Measurements from ENCODE around the gene SDHAF3. TPM values are rescaled to one million over a fixed set of nuclear protein-coding genes. Genes with fewer than 3 reads are reported as not detected.

The SDHAF3 gene
- total and polyA plus RNA-seq, 2 of the 8 experiments (the other 6 are each of a cell fraction or from before 2014, with no cell fraction given), result 12.0 to 31.3 TPM

DNA sequence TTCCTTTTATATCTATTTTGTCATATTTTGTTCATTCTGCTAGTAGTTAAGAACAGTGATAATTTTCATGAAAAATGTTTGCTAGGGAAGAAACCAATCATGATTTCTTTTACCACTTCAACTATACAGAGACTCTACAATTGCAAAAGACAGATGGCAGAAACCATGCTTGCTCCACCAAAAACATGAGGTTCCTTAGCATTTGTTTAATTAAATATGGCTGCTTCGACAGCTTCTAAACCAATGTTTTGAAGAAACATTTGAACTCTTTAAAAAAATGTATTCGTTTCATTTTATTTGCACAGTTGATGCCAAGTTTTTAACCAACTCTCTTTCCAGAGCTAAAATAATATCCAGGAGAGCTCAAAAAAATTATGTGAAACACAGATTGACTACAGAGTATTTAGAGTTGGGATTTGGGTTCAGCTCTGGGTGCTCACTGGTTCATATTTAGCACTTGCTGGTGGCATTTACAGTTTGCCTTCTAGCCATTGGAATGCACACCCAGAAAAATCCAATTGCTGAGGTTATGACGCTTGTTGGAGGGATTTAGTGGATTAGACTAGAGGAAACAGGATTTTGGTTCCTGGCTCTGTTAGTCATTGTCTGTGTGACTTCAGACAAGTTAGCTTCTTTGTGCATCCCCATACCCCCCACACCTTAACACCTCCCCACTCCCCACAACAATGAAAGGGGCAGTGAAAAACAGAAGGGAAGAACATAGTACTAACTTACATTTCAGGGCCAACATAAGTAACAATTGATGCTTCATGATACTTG lies 35.8 kb upstream of the SDHAF3 start:
- H2BK12ac ChIP-seq (ENCODE audit: low read depth, low read length), result no peak overlapping the region
- no peak overlapping the region for H2BK120ac ChIP-seq (replicated peaks; ENCODE audit: low read depth, low read length)
- no peak overlapping the region for H3K27ac ChIP-seq (ENCODE audit: low read depth, low read length)
- no peaks in the 10 kb centered on the region for H3K27me3 ChIP-seq (replicated peaks in 1 of 4; ENCODE audit: control insufficient read depth in 3 of 4, extremely low read depth in 1 of 4, insufficient read depth in 3 of 4, low read length in 3 of 4)
- no peak overlapping the region for H3K4me2 ChIP-seq (ENCODE audit: insufficient read depth in 1 of 2, low read depth in 2 of 2, low read length in 2 of 2)
- H3K23ac ChIP-seq (ENCODE audit: insufficient read length), result no peak overlapping the region
- H4K91ac ChIP-seq (replicated peaks; ENCODE audit: insufficient read length, low read length), result no peak overlapping the region
- H3K9ac ChIP-seq (replicated peaks in 1 of 4; ENCODE audit: extremely low read depth in 1 of 4, low read depth in 3 of 4, low read length in 3 of 4), result no peak overlapping the region
- H3K4me3 ChIP-seq (ENCODE audit: extremely low read depth in 1 of 4, insufficient read depth in 2 of 4, low read depth in 3 of 4, low read length in 4 of 4), result no peak overlapping the region
- CTCF ChIA-PET (ENCODE audit: partially characterized antibody), result interaction anchor here (1.5 kb wide), 1 partner anchor 17 kb away, joined by 3 read pairs; no protein-coding TSS in a partner anchor
- no peaks in the 10 kb centered on the region for H3K79me2 ChIP-seq (ENCODE audit: control insufficient read depth in 1 of 2, insufficient read depth in 2 of 2, low read length in 2 of 2)
- no peaks in the 10 kb centered on the region for H3K36me3 ChIP-seq (ENCODE audit: control insufficient read depth in 2 of 4, insufficient read depth in 4 of 4, low read length in 3 of 4)
- H2AK5ac ChIP-seq (ENCODE audit: low read depth, low read length), result no peak overlapping the region
- no peak overlapping the region for H3K14ac ChIP-seq (ENCODE audit: insufficient read length)
- H3K4ac ChIP-seq (replicated peaks; ENCODE audit: insufficient read length, low read depth, low read length), result no peak overlapping the region
- no peak overlapping the region for H2BK20ac ChIP-seq (ENCODE audit: low read length)
- H3K18ac ChIP-seq (ENCODE audit: extremely low read depth, low read length), result no peak overlapping the region
- H4K20me1 ChIP-seq (replicated peaks in 1 of 2; ENCODE audit: control insufficient read depth in 1 of 2, insufficient read depth in 2 of 2, low read length in 2 of 2), result no peaks in the 10 kb centered on the region
- WGBS, 2 experiments (ENCODE audit: extremely low coverage in 1 of 2, insufficient coverage in 1 of 2, insufficient read length in 1 of 2, insufficient replicate concordance in 2 of 2, low coverage in 1 of 2, low lambda C conversion rate in 2 of 2, missing lambda C conversion rate in 1 of 2), result 88% methylated on average over 3 of the region's 3 CpGs; no CpG with 5 or more reads in 1 of the 2 experiments
- no peak overlapping the region for H2AFZ ChIP-seq (ENCODE audit: low read length)
- POLR2A ChIA-PET (ENCODE audit: partially characterized antibody), result no interaction called here
- H2BK15ac ChIP-seq (ENCODE audit: low read length), result no peak overlapping the region
- no peak for DNase-seq (ENCODE audit: low read depth in 1 of 2, low spot score in 2 of 2)
- H3K9me3 ChIP-seq (ENCODE audit: insufficient read depth in 2 of 2, low read depth in 1 of 2, low read length in 1 of 2), result 0 out of 4 replicates have a peak, but pooled peaks cover 0 to 4% of the 10 kb centered on the region in 2 experiments
- H3K23me2 ChIP-seq (ENCODE audit: low read depth, low read length), result no peaks in the 10 kb centered on the region
- H3K56ac ChIP-seq (replicated peaks; ENCODE audit: insufficient read length, low read depth, low read length), result no peak overlapping the region
- no peak for FAIRE-seq
- TF ChIP-seq FOSL1 (IDR thresholded peaks at IDR 0.05; ENCODE audit: insufficient read depth, low read depth, low read length) (no peak), HDAC2 (IDR thresholded peaks at IDR 0.05; ENCODE audit: borderline replicate concordance in 1 of 2, low read depth in 2 of 2, low read length in 2 of 2) (no peak)
- no peaks in the 10 kb centered on the region for H3K79me1 ChIP-seq (ENCODE audit: low read depth, low read length)
- no peak overlapping the region for H4K8ac ChIP-seq (ENCODE audit: extremely low read depth, insufficient read depth, low read length)
- H2BK5ac ChIP-seq (ENCODE audit: low read depth, low read length), result no peak overlapping the region
- no peaks in the 10 kb centered on the region for H3K4me1 ChIP-seq (replicated peaks in 1 of 4; ENCODE audit: control insufficient read depth in 3 of 4, insufficient read depth in 4 of 4, low read length in 3 of 4)
- H4K5ac ChIP-seq (ENCODE audit: insufficient read length, low read depth, low read length), result no peak overlapping the region

Measured in H1 (cell line).